H1 (cell line): Measurements from ENCODE around the gene CEP128.

Experiments
- HDAC2 ChIP-seq, 2 experiments: fragments of 300-600 bp in 1 of 2; sonication (generic) in 1 of 2; IDR thresholded peaks; 2 replicates each; pipeline ENCODE4 v1.6.1; 2011 to 2012; ENCODE audit warnings: low read depth in 2 of 2, low read length in 2 of 2, mild to moderate bottlenecking in 2 of 2, moderate library complexity in 2 of 2, borderline replicate concordance in 1 of 2, inconsistent platforms in 1 of 2
- POLR2A ChIP-seq, 2 experiments: IDR thresholded peaks; 1 replicate in 1 of 2; 2 replicates in 1 of 2; pipeline ENCODE4 v1.6.1; 2011; ENCODE audit warnings: low read depth in 2 of 2, low read length in 2 of 2, mild to moderate bottlenecking in 2 of 2; ENCODE audit errors: control extremely low read depth in 1 of 2
- POLR2AphosphoS5 ChIP-seq: IDR thresholded peaks from 2 replicates; pipeline ENCODE4 v1.6.1; 2011; ENCODE audit warnings: low read depth, low read length
- RAD21 ChIP-seq, 2 experiments: IDR thresholded peaks in 1 of 2; conservative IDR thresholded peaks in 1 of 2; 2 replicates each; pipeline ENCODE4 v1.6.1; 2011; ENCODE audit warnings: low read depth in 2 of 2, low read length in 2 of 2, improper control_type of control experiment in 1 of 2, inconsistent platforms in 1 of 2, mild to moderate bottlenecking in 1 of 2, moderate library complexity in 1 of 2
- SP1 ChIP-seq: IDR thresholded peaks from 2 replicates; pipeline ENCODE4 v1.6.1; 2011; ENCODE audit warnings: low read depth, low read length
- SRF ChIP-seq: IDR thresholded peaks from 2 replicates; pipeline ENCODE4 v1.6.1; 2011; ENCODE audit warnings: mild to moderate bottlenecking, low read depth, low read length, moderate library complexity
- TAF1 ChIP-seq: IDR thresholded peaks from 2 replicates; pipeline ENCODE4 v1.6.1; 2011; ENCODE audit warnings: mild to moderate bottlenecking, low read depth, low read length
- TF ChIP-seq, protein P1 (sequence below): IDR thresholded peaks from 2 replicates; pipeline ENCODE4 v1.6.1; 2011; ENCODE audit warnings: low read depth, mild to moderate bottlenecking, low read length; ENCODE audit not compliant: insufficient read depth

GRCh38 chr14:80946797-80947196 lies 5.3 kb upstream of the CEP128 start:
- no peak for TF ChIP-seq POLR2A (IDR thresholded peaks at IDR 0.05; ENCODE audit: control extremely low read depth in 1 of 2, low read depth in 2 of 2, low read length in 2 of 2)
- no peak for TF ChIP-seq RAD21 (IDR thresholded peaks at IDR 0.05 in 1 of 2, conservative IDR thresholded peaks at IDR 0.05 in 1 of 2; ENCODE audit: low read depth in 2 of 2, low read length in 2 of 2)
- TF ChIP-seq POLR2AphosphoS5, result no peak
- no peak for TF ChIP-seq TAF1
- TF ChIP-seq, protein P1, sequence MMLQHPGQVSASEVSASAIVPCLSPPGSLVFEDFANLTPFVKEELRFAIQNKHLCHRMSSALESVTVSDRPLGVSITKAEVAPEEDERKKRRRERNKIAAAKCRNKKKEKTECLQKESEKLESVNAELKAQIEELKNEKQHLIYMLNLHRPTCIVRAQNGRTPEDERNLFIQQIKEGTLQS, result no peak
- TF ChIP-seq SP1, result no peak
- TF ChIP-seq SRF, result no peak
- TF ChIP-seq HDAC2 (IDR thresholded peaks at IDR 0.05; ENCODE audit: borderline replicate concordance in 1 of 2, low read depth in 2 of 2, low read length in 2 of 2), result no peak
